Loucy (cell line): ENCODE results near the gene SLC3A2.

Experiments
- H2AFZ ChIP-seq: fragments of 200-600 bp; sonication (generic); 2 replicates; pipeline ENCODE4 v1.6.0; 2016; ENCODE audit warnings: antibody characterized with exemption, mild to moderate bottlenecking, low read length, moderate library complexity
- H3F3A ChIP-seq: fragments of 200-600 bp; 2 replicates; pipeline ENCODE4 v1.6.0; 2016; ENCODE audit warnings: antibody characterized with exemption, low read depth, mild to moderate bottlenecking
- H3K27me3 ChIP-seq: fragments of 200-600 bp; sonication (generic); 2 replicates; pipeline ENCODE4 v1.6.1; 2014; ENCODE audit warnings: low read length, mild to moderate bottlenecking; ENCODE audit not compliant: insufficient read depth, poor library complexity, severe bottlenecking
- H3K36me3 ChIP-seq: fragments of 200-600 bp; sonication (generic); 2 replicates; pipeline ENCODE4 v1.6.1; 2016; ENCODE audit warnings: low read length; ENCODE audit not compliant: insufficient read depth
- H3K4me1 ChIP-seq: fragments of 200-600 bp; sonication (generic); 2 replicates; pipeline ENCODE4 v1.5.1; 2014; ENCODE audit warnings: low read length, mild to moderate bottlenecking; ENCODE audit not compliant: insufficient read depth, poor library complexity, severe bottlenecking
- H3K4me2 ChIP-seq: fragments of 200-600 bp; sonication (generic); 2 replicates; pipeline ENCODE4 v1.6.0; 2014; ENCODE audit warnings: antibody characterized with exemption, low read length, low read depth, mild to moderate bottlenecking; ENCODE audit not compliant: poor library complexity, severe bottlenecking
- H3K4me3 ChIP-seq: fragments of 200-600 bp; sonication (generic); 2 replicates; pipeline ENCODE4 v1.5.1; 2014; ENCODE audit warnings: low read length, mild to moderate bottlenecking, mixed read lengths; ENCODE audit not compliant: poor library complexity, severe bottlenecking
- H3K79me2 ChIP-seq: fragments of 200-600 bp; sonication (generic); 2 replicates; pipeline ENCODE4 v1.6.1; 2014; ENCODE audit warnings: low read length; ENCODE audit not compliant: insufficient read depth
- H3K9ac ChIP-seq: fragments of 200-600 bp; sonication (generic); 2 replicates; pipeline ENCODE4 v1.6.0; 2014; ENCODE audit warnings: mild to moderate bottlenecking, low read depth, low read length, moderate library complexity; ENCODE audit not compliant: poor library complexity, severe bottlenecking
- H3K9me2 ChIP-seq: fragments of 200-600 bp; sonication (generic); replicated peaks from 2 replicates; pipeline ENCODE4 v1.6.1; 2016; ENCODE audit warnings: low read depth, low read length, mixed read lengths
- H3K9me3 ChIP-seq: fragments of 200-600 bp; sonication (generic); 2 replicates; pipeline ENCODE4 v1.6.1; 2014; ENCODE audit warnings: mild to moderate bottlenecking, antibody characterized with exemption, low read length, low read depth; ENCODE audit not compliant: insufficient read depth
- H4K20me1 ChIP-seq: fragments of 200-600 bp; sonication (generic); 2 replicates; pipeline ENCODE4 v1.6.0; 2014; ENCODE audit warnings: antibody characterized with exemption, low read length, mild to moderate bottlenecking; ENCODE audit not compliant: insufficient read depth, poor library complexity, severe bottlenecking
- CTCF ChIP-seq: fragments of 200-600 bp; sonication (generic); conservative IDR thresholded peaks from 2 replicates; pipeline ENCODE4 v1.5.1; 2014; ENCODE audit warnings: mild to moderate bottlenecking, antibody characterized with exemption, low read length
- EZH2phosphoT487 ChIP-seq: fragments of 200-600 bp; IDR thresholded peaks from 2 replicates; pipeline ENCODE4 v1.6.1; 2018; ENCODE audit warnings: antibody characterized with exemption, mild to moderate bottlenecking, moderate library complexity, borderline replicate concordance

The SLC3A2 gene

GRCh38 chr11:62892077-62892922, 11.6 kb downstream of the SLC3A2 start:
- Histone ChIP-seq H3K4me2 (no peak overlapping the region), H3K9me2 (no peaks in the 10 kb centered on the region), H3K4me3 (no peak overlapping the region), H3K9me3 (no peaks in the 10 kb centered on the region), H3K4me1 (no peaks in the 10 kb centered on the region), H3K36me3 (peaks cover 26% of the 10 kb centered on the region; the same call in 1 of the 2 replicates), H3K27me3 (no peaks in the 10 kb centered on the region), H3K79me2 (peaks cover 7% of the 10 kb centered on the region; the same call in 1 of the 2 replicates), H4K20me1 (peaks cover 27% of the 10 kb centered on the region), H3K9ac (no peak overlapping the region), H3F3A (peaks cover 11% of the 10 kb centered on the region; the same call in 1 of the 2 replicates), H2AFZ (no peak overlapping the region)
- TF ChIP-seq EZH2phosphoT487 (no peak), CTCF (no peak)

GRCh38 chr11:62895501-62895900, 14.8 kb downstream of the SLC3A2 start:
- Histone ChIP-seq H3K79me2 (no peaks in the 10 kb centered on the region), H3K36me3 (no peaks in the 10 kb centered on the region), H3K9me2 (no peaks in the 10 kb centered on the region), H3K4me2 (no peak overlapping the region), H3K4me1 (no peaks in the 10 kb centered on the region), H3K27me3 (no peaks in the 10 kb centered on the region), H4K20me1 (no peaks in the 10 kb centered on the region), H3K4me3 (no peak overlapping the region), H3K9me3 (no peaks in the 10 kb centered on the region), H3K9ac (no peak overlapping the region), H2AFZ (no peak overlapping the region), H3F3A (no peaks in the 10 kb centered on the region)
- TF ChIP-seq EZH2phosphoT487 (no peak), CTCF (no peak)

- TF ChIP-seq CTCF (no peak), EZH2phosphoT487 (no peak)
- no peak overlapping the region for H3K4me2 ChIP-seq
Observed at GRCh38 chr11:62896049-62896448, 15.4 kb downstream of the SLC3A2 start.

More at GRCh38 chr11:62896049-62896448, 15.4 kb downstream of the SLC3A2 start:
- Histone ChIP-seq H3K36me3 (no peaks in the 10 kb centered on the region), H3K9ac (no peak overlapping the region), H2AFZ (no peak overlapping the region), H3K79me2 (no peaks in the 10 kb centered on the region), H3K4me3 (no peak overlapping the region), H4K20me1 (no peaks in the 10 kb centered on the region), H3K4me1 (no peaks in the 10 kb centered on the region), H3F3A (no peaks in the 10 kb centered on the region), H3K27me3 (no peaks in the 10 kb centered on the region), H3K9me2 (no peaks in the 10 kb centered on the region), H3K9me3 (no peaks in the 10 kb centered on the region)
